Prostate gland (tissue), 2 donors: ENCODE measurements around the gene VPS39.
A peak's percentile ranks its signal among the peaks of the same experiment; 100 is the strongest.

Experiments used
- CTCF ChIP-seq, 4 experiments: fragments of 200-600 bp in 2 of 4; fragments of 450-650 bp in 2 of 4; sonication (generic) in 2 of 4; IDR thresholded peaks; 1 replicate in 3 of 4; 2 replicates in 1 of 4; pipeline ENCODE4 v1.5.1; 2016 to 2019; ENCODE audit warnings: antibody characterized with exemption in 4 of 4, mild to moderate bottlenecking in 2 of 4, moderate library complexity in 2 of 4
- POLR2A ChIP-seq: fragments of 450-650 bp; IDR thresholded peaks from one replicate; pipeline ENCODE4 v1.6.1; 2016; ENCODE audit warnings: antibody characterized with exemption, mild to moderate bottlenecking

DNA sequence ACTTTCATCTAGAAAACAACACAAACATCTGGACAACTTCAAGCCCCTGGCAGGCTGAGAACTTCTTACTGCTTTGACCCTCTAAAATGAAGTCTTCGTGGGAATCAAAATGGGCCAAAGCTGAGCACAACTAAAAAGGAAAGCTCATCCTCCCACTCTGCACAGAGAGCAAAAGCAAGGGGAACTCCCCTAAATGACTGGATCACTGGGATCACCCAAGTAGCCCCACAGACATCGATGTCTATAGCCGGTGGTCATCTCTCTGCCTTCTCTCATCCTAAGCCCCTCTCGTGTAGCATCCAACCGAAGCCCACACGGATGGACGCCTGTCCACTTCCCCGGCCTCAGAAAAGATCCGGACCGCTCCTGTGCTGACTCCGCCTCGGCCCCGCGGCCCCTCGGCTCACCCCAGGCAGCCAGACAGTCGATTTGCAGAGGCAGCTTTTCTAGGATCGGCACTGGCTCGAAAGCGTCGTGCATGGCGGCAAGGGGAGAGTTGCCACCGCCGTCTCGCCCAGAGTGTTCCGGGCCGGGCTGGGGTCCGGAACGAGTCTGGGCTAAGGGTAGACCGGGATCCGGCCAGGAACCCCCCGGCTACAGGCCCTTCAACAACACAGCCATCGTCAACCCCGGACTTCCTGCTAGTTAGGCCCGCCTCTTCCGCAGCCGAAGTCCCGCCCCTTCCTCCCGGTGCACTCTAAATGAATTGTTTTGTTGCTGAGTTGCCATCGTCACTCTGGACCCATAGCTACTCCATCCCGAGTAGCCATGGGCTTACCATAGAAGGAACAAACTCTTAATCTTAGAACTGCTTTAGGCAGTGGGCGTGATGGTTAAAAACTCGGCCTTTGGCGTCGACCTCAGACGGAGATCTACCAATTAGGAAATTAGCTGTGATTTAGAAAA, at the start of gene VPS39:
- TF ChIP-seq CTCF (IDR thresholded peaks at IDR 0.05): no peak
- peak; percentile 37 for TF ChIP-seq POLR2A
